ENCODE data around the gene NHS. TPM values are rescaled to one million over a fixed set of nuclear protein-coding genes. Genes with fewer than 3 reads are reported as not detected.

The NHS gene
- total RNA-seq, 4 donors from 2014 or later, result 0.20 to 0.39 (median 0.30) TPM

- in situ Hi-C loops (cut with MboI; ENCODE audit: low sequenced_read_pairs in 4 of 4), result loop anchor here in 2 of 4 donors (25.0 kb wide), 1 partner anchor 138 kb away; no protein-coding TSS in a partner anchor
- H3K4me1 ChIP-seq, result no peaks in the 10 kb centered on the region
- no peak for ATAC-seq
- no peak overlapping the region for H3K27ac ChIP-seq
- H3K4me3 ChIP-seq, result no peak overlapping the region
- no peak for DNase-seq
- H3K36me3 ChIP-seq, result no peaks in the 10 kb centered on the region
- no peak for TF ChIP-seq POLR2A (IDR thresholded peaks at IDR 0.05)
- intact Hi-C loops (cut with DNase I; ENCODE audit: low total_unique reads), result no loop called here
- H3K27me3 ChIP-seq, result no peaks in the 10 kb centered on the region
- no peaks in the 10 kb centered on the region for H3K9me3 ChIP-seq
Observed at GRCh38 chrX:17549107-17549651, 174.2 kb downstream of the NHS start.

GRCh38 chrX:17550011-17550410 lies 175.0 kb downstream of the NHS start:
- Histone ChIP-seq H3K27me3 (no peaks in the 10 kb centered on the region), H3K36me3 (no peaks in the 10 kb centered on the region), H3K4me1 (no peaks in the 10 kb centered on the region), H3K9me3 (no peaks in the 10 kb centered on the region), H3K27ac (no peak overlapping the region), H3K4me3 (no peak overlapping the region)
- ATAC-seq, result no peak
- TF ChIP-seq, protein P1, sequence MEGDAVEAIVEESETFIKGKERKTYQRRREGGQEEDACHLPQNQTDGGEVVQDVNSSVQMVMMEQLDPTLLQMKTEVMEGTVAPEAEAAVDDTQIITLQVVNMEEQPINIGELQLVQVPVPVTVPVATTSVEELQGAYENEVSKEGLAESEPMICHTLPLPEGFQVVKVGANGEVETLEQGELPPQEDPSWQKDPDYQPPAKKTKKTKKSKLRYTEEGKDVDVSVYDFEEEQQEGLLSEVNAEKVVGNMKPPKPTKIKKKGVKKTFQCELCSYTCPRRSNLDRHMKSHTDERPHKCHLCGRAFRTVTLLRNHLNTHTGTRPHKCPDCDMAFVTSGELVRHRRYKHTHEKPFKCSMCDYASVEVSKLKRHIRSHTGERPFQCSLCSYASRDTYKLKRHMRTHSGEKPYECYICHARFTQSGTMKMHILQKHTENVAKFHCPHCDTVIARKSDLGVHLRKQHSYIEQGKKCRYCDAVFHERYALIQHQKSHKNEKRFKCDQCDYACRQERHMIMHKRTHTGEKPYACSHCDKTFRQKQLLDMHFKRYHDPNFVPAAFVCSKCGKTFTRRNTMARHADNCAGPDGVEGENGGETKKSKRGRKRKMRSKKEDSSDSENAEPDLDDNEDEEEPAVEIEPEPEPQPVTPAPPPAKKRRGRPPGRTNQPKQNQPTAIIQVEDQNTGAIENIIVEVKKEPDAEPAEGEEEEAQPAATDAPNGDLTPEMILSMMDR (IDR thresholded peaks at IDR 0.05 in 4 of 5, conservative IDR thresholded peaks at IDR 0.05 in 1 of 5), result no peak
- in situ Hi-C loops (cut with MboI; ENCODE audit: low sequenced_read_pairs in 4 of 4), result no loop called here
- intact Hi-C loops (cut with DNase I; ENCODE audit: low total_unique reads), result no loop called here
- no peak for DNase-seq

DNA sequence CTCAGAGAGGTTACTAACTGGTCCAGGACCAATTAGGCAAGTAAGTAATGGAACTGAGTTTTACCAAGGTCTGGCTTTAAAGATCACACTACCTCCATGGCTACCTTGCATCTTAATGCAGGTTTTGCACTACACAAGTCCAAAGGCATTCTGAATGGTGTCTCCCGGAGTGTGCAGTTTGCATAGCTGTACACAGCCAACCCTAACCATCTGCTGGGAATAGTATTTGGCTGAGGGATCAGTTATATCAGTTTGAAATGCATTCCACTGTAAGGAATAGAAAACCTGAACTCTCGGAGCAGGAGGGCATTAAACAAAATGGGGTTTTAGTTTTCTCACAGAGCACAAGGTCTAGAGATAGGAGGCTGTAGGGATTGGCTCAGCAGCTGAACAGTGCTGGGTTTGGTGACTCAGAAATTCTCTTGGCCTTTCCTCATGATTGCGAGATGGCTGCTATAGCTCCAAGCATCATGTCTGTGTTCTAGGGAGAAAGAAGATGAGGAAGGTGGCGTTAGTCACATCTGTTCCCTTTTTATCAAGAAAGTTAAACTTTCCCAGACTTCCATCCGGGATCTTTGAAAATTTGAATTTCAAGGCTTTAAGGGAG lies 177.1 kb downstream of the NHS start:
- no peak overlapping the region for H3K27ac ChIP-seq
- H3K4me3 ChIP-seq, result no peak overlapping the region
- H3K27me3 ChIP-seq, result no peaks in the 10 kb centered on the region
- intact Hi-C loops (cut with DNase I; ENCODE audit: low total_unique reads) (no loop called here), in situ Hi-C loops (cut with MboI; ENCODE audit: low sequenced_read_pairs in 4 of 4) (no loop called here)
- H3K9me3 ChIP-seq, result no peaks in the 10 kb centered on the region
- no peak for DNase-seq
- no peak for ATAC-seq
- no peak for TF ChIP-seq POLR2A (IDR thresholded peaks at IDR 0.05)
- TF ChIP-seq, protein P1 (IDR thresholded peaks at IDR 0.05 in 4 of 5, conservative IDR thresholded peaks at IDR 0.05 in 1 of 5), result no peak
- H3K36me3 ChIP-seq, result no peaks in the 10 kb centered on the region
- no peaks in the 10 kb centered on the region for H3K4me1 ChIP-seq

DNA sequence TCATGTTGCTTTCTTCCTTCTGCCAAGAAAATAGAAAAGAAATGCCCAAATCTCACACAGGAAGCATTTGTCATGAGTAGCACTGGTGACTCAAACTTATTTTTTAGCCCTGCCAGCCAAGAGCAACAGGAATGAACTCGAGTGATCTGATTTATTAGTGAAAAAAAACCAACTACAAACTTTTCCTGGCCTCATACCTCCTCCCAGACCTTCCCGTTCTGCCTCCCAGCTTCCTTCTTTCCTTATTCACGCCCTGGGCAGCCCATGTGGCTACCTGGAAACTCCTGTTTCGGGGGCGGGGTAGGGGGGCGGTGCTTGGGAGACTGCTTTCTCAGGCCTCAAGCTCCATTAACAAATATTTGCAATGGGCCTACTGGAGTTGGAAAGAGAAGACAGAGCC lies 178.5 kb downstream of the NHS start:
- no peaks in the 10 kb centered on the region for H3K36me3 ChIP-seq
- intact Hi-C loops (cut with DNase I; ENCODE audit: low total_unique reads), result no loop called here

DNA sequence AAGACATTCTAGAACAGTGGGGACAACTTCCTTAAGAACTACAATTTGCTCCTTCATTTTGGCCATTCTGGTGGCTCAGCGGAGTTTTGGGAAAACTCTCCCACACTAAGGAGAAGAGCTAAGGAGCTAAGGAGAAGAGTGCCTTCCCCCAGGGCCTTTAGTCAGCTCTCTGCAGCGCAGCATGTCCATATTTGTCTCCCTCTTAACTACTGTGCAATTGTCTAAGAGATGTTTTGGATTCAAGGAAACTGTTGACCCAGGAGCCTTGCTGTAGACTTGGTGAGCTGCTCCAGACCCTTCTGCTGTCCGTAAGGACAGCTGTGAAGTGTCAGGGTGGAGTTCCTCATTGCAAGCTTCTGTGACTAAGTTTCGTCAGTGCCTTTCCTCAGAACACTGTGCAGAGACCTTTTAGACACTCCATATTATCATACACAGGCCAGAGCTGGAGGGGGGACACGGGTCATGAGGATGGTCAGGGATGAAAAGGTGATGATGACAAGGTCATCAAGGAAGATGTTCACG lies 179.0 kb downstream of the NHS start:
- DNase-seq, result no peak
- in situ Hi-C loops (cut with MboI; ENCODE audit: low sequenced_read_pairs in 4 of 4), result no loop called here
- intact Hi-C loops (cut with DNase I; ENCODE audit: low total_unique reads), result no loop called here

More for the DNA sequence above, 178.5 kb downstream of the NHS start:
- in situ Hi-C loops (cut with MboI; ENCODE audit: low sequenced_read_pairs in 4 of 4), result no loop called here
- no peak for TF ChIP-seq POLR2A (IDR thresholded peaks at IDR 0.05)
- TF ChIP-seq, protein P1 (IDR thresholded peaks at IDR 0.05 in 4 of 5, conservative IDR thresholded peaks at IDR 0.05 in 1 of 5), result no peak
- Histone ChIP-seq H3K4me1 (no peaks in the 10 kb centered on the region), H3K27me3 (no peaks in the 10 kb centered on the region), H3K4me3 (no peak overlapping the region), H3K9me3 (no peaks in the 10 kb centered on the region), H3K27ac (no peak overlapping the region)
- ATAC-seq (no peak), DNase-seq (no peak)

More for the DNA sequence above, 179.0 kb downstream of the NHS start:
- no peak for TF ChIP-seq POLR2A (IDR thresholded peaks at IDR 0.05)
- TF ChIP-seq, protein P1 (IDR thresholded peaks at IDR 0.05 in 4 of 5, conservative IDR thresholded peaks at IDR 0.05 in 1 of 5), result no peak
- no peaks in the 10 kb centered on the region for H3K9me3 ChIP-seq
- H3K4me3 ChIP-seq, result no peak overlapping the region
- H3K27me3 ChIP-seq, result no peaks in the 10 kb centered on the region
- no peak for ATAC-seq
- no peaks in the 10 kb centered on the region for H3K4me1 ChIP-seq
- no peak overlapping the region for H3K27ac ChIP-seq
- no peaks in the 10 kb centered on the region for H3K36me3 ChIP-seq
